ENCODE data around the gene RNF144A. TPM values are rescaled to one million over a fixed set of nuclear protein-coding genes. Genes with fewer than 3 reads are reported as not detected.

Gene RNF144A
- polyA plus RNA-seq, 1 experiment: 0.24 TPM

DNA sequence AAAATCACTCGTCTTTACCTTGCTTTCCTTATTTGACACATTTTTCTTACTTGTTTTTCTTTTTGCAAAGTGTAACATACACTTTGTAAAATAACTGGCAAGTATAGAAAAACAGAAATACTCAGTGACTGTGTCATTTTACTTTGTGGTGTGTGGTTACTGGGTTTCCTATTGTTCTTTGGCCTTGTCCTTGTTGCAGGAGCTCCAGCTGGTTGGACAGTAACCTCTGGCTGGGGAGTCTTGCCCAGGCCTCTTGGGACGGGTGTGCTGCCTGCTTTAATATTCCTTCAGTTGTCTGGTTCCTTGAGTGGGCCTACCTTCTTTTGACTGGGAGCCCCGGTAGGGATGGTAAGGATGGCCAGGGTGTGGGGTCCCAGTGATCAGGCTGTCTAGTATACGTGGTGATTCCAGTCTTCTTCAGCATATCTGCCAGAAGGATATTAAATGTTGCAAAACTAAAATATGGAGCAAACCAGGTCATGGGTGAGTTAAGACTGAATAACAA, 53.8 kb downstream of the RNF144A start:
- Histone ChIP-seq H3K4me3 (ENCODE audit: low read depth, low read length) (no peak overlapping the region), H3K9me3 (ENCODE audit: control insufficient read depth, insufficient read depth, low read length) (no peaks in the 10 kb centered on the region; the same call in 1 of the 2 replicates), H3K27ac (ENCODE audit: low read depth, low read length) (no peak overlapping the region), H3K27me3 (ENCODE audit: control insufficient read depth, insufficient read depth, low read length) (no peaks in the 10 kb centered on the region)
- ChIA-PET CTCF (no interaction called here), POLR2A (no interaction called here)
- DNase-seq (ENCODE audit: low read depth, low spot score): no peak
- TF ChIP-seq, protein P1, sequence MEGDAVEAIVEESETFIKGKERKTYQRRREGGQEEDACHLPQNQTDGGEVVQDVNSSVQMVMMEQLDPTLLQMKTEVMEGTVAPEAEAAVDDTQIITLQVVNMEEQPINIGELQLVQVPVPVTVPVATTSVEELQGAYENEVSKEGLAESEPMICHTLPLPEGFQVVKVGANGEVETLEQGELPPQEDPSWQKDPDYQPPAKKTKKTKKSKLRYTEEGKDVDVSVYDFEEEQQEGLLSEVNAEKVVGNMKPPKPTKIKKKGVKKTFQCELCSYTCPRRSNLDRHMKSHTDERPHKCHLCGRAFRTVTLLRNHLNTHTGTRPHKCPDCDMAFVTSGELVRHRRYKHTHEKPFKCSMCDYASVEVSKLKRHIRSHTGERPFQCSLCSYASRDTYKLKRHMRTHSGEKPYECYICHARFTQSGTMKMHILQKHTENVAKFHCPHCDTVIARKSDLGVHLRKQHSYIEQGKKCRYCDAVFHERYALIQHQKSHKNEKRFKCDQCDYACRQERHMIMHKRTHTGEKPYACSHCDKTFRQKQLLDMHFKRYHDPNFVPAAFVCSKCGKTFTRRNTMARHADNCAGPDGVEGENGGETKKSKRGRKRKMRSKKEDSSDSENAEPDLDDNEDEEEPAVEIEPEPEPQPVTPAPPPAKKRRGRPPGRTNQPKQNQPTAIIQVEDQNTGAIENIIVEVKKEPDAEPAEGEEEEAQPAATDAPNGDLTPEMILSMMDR (IDR thresholded peaks at IDR 0.05; ENCODE audit: low read depth, low read length): no peak

DNA sequence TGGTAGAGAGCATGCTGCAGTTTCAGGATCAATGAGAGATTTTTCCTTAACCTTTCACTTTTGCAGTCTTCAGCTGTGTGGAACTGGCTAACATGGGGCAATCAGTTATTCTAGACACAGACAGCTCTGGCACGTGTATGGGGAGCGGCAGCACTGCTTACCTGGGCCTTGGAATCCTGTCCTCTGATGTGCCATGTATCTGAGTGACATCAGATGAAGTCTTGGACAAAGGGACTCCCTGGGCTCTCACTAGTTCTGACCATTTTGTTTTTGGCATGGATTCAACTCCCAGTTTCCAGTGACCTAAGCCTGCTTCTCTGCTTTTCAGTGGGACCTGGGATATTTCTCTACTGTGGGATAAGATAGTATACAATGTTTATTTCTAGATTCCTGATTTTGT, 54.3 kb downstream of the RNF144A start:
- TF ChIP-seq, protein P1 (IDR thresholded peaks at IDR 0.05; ENCODE audit: low read depth, low read length): no peak
- no peak for DNase-seq (ENCODE audit: low read depth, low spot score)
- no peaks in the 10 kb centered on the region for H3K27me3 ChIP-seq (ENCODE audit: control insufficient read depth, insufficient read depth, low read length)
- CTCF ChIA-PET: no interaction called here
- no peak overlapping the region for H3K27ac ChIP-seq (ENCODE audit: low read depth, low read length)
- POLR2A ChIA-PET: no interaction called here
- H3K9me3 ChIP-seq (ENCODE audit: control insufficient read depth, insufficient read depth, low read length): no peaks in the 10 kb centered on the region; the same call in 1 of the 2 replicates
- no peak overlapping the region for H3K4me3 ChIP-seq (ENCODE audit: low read depth, low read length)

DNA sequence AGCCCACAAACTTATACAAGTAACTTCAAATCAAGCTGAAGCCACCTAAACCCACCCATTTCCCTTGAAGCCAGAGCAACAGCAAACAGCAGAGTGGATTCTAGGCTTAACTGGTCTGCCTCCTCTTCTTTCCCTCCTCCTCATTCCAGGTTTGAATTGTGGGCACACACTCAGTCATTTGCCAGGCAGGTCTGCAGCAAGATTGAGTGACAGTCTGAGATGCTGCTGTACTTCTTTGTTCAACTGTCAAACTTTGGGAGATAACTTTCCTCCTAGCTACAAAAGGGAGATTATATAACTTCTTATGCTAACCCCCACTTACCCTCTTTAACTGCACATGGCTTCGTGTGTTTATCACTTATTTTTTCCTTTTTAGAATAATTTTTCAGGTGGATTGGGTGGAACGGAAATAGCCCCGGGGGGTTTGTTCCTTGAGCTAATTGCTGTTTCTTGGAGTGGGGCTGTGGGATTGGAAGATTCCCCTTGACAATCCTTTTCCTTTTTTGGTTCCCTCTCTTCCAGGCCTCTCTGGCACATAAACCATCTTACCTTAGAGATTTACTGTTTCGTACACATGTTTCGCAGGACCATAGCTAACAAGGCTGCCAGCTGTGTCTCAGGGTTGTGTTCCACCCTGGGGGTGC, 55.0 kb downstream of the RNF144A start:
- no peaks in the 10 kb centered on the region; the same call in 1 of the 2 replicates for H3K9me3 ChIP-seq (ENCODE audit: control insufficient read depth, insufficient read depth, low read length)
- no peak overlapping the region for H3K27ac ChIP-seq (ENCODE audit: low read depth, low read length)
- TF ChIP-seq, protein P1 (IDR thresholded peaks at IDR 0.05; ENCODE audit: low read depth, low read length): no peak
- no peak overlapping the region for H3K4me3 ChIP-seq (ENCODE audit: low read depth, low read length)
- no peaks in the 10 kb centered on the region for H3K27me3 ChIP-seq (ENCODE audit: control insufficient read depth, insufficient read depth, low read length)
- ChIA-PET POLR2A (no interaction called here), CTCF (no interaction called here)
- DNase-seq (ENCODE audit: low read depth, low spot score): no peak

DNA sequence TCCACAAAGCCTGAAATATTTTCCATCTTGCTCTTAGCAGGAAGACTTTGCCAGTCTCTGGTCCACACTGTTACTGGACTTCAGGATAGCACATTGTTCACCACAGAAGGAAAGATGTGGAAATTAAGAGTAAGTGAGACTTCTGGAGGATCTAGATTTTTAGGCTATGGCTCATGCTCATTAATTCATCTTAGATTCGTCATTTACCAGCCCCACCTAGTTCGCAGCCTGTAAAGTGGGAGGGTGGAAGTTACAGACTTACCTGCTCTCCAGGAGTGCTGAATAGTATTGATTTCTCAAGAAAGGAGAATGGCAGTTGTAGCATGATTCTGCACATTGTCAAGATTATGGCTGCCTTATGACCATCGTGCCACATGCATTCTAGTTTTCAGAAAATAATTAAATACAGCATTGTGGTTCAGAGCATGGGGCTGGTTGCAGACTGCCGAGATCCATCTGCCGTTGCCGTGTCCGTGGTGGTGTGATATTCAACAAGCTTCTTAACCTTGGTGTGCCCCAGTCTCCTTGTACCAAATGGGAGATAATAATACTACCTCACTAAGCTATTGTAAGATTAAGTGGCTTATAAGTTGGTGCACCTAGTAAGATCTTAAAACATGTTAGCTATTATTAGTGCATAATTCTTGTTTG, 56.8 kb downstream of the RNF144A start:
- H3K27me3 ChIP-seq (ENCODE audit: control insufficient read depth, insufficient read depth, low read length): no peaks in the 10 kb centered on the region
- no peak overlapping the region for H3K27ac ChIP-seq (ENCODE audit: low read depth, low read length)
- no peak for DNase-seq (ENCODE audit: low read depth, low spot score)
- TF ChIP-seq, protein P1 (IDR thresholded peaks at IDR 0.05; ENCODE audit: low read depth, low read length): no peak
- ChIA-PET POLR2A (no interaction called here), CTCF (no interaction called here)
- no peak overlapping the region for H3K4me3 ChIP-seq (ENCODE audit: low read depth, low read length)
- H3K9me3 ChIP-seq (ENCODE audit: control insufficient read depth, insufficient read depth, low read length): no peaks in the 10 kb centered on the region

DNA sequence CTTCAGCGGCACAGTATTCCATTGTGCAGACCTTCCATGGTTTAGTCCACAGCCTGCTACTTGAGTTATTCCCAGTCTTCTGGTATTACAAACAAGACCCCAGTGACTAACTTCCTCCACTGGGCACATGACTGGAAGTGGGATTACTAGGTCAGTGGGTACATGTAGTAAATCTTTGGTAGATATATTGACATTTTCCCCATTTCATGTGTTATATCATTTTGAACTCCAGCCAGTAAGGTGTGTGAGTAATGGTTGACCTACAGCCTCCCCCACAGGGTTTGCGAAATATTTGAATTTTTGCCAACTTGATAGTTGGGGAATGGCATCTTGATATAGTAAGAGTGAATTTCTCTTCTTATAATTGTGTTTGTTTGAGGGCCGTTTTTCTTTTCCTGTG, 58.8 kb downstream of the RNF144A start:
- Histone ChIP-seq H3K27me3 (ENCODE audit: control insufficient read depth, insufficient read depth, low read length) (no peaks in the 10 kb centered on the region), H3K4me3 (ENCODE audit: low read depth, low read length) (no peak overlapping the region), H3K27ac (ENCODE audit: low read depth, low read length) (no peak overlapping the region), H3K9me3 (ENCODE audit: control insufficient read depth, insufficient read depth, low read length) (no peaks in the 10 kb centered on the region)
- POLR2A ChIA-PET: no interaction called here
- TF ChIP-seq, protein P1 (IDR thresholded peaks at IDR 0.05; ENCODE audit: low read depth, low read length): no peak
- no peak for DNase-seq (ENCODE audit: low read depth, low spot score)
- CTCF ChIA-PET: no interaction called here
